Smooth muscle cell (in vitro differentiated cells): ENCODE data around the gene XRRA1. TPM values are rescaled to one million over a fixed set of nuclear protein-coding genes. Genes with fewer than 3 reads are reported as not detected.

Experiments
- DNase-seq: peaks from one replicate; lab custom pipeline; 2025; ENCODE audit not compliant: unreplicated experiment; lab: John Stamatoyannopoulos, UW
- H2AFZ ChIP-seq: fragments of 200-600 bp; sonication (generic); 2 replicates; pipeline ENCODE4 v1.6.0; 2016; ENCODE audit warnings: antibody characterized with exemption, low read depth, mild to moderate bottlenecking
- H3F3A ChIP-seq: fragments of 200-600 bp; sonication (generic); 2 replicates; pipeline ENCODE4 v1.6.0; 2017; ENCODE audit warnings: antibody characterized with exemption, low read depth
- H3K27ac ChIP-seq: fragments of 200-600 bp; sonication (generic); 2 replicates; pipeline ENCODE4 v1.5.1; 2016; ENCODE audit warnings: low read depth, mild to moderate bottlenecking
- H3K27me3 ChIP-seq: fragments of 200-600 bp; sonication (generic); 2 replicates; pipeline ENCODE4 v1.6.1; 2016; ENCODE audit warnings: low read depth, mild to moderate bottlenecking
- H3K36me3 ChIP-seq: fragments of 200-600 bp; sonication (generic); 2 replicates; pipeline ENCODE4 v1.5.1; 2016; ENCODE audit warnings: low read depth
- H3K4me1 ChIP-seq: fragments of 200-600 bp; sonication (generic); 2 replicates; pipeline ENCODE4 v1.5.1; 2016; ENCODE audit warnings: low read depth
- H3K4me2 ChIP-seq: fragments of 200-600 bp; sonication (generic); 2 replicates; pipeline ENCODE4 v1.6.0; 2016; ENCODE audit warnings: mild to moderate bottlenecking
- H3K4me3 ChIP-seq: fragments of 200-600 bp; sonication (generic); 2 replicates; pipeline ENCODE4 v1.5.1; 2016; ENCODE audit warnings: mild to moderate bottlenecking
- H3K79me2 ChIP-seq: fragments of 200-600 bp; sonication (generic); 2 replicates; pipeline ENCODE4 v1.6.0; 2016; ENCODE audit warnings: low read depth, mild to moderate bottlenecking
- H3K9ac ChIP-seq: fragments of 200-600 bp; sonication (generic); 2 replicates; pipeline ENCODE4 v1.6.0; 2016; ENCODE audit warnings: low read depth
- H3K9me3 ChIP-seq: fragments of 200-600 bp; sonication (generic); replicated peaks from 2 replicates; pipeline ENCODE4 v1.5.1; 2016; ENCODE audit warnings: low read depth
- H4K20me1 ChIP-seq: fragments of 200-600 bp; sonication (generic); 2 replicates; pipeline ENCODE4 v1.6.0; 2016; ENCODE audit warnings: low read depth
- WGBS: methylation state at CpG from one replicate; pipeline ENCODE4 v1.1.7; 2016; ENCODE audit warnings: low lambda C conversion rate; 5-methylcytosine and 5-hydroxymethylcytosine counted together
- polyA plus RNA-seq: library from polyadenylated mRNA; unstranded; fragments of >200 nt; fragmentation: Nextera tagmentation; extraction: Ambion mirVana; gene quantifications from 2 replicates; pipeline ENCODE4 v1.2.1, GENCODE V29; 2016
- total RNA-seq: library from RNA; depleted of rRNA; stranded (reverse); fragments of >200 nt; gene quantifications from 2 replicates; pipeline ENCODE4 v1.2.3, GENCODE V29; 2014
- TF ChIP-seq, protein P1 (sequence below): fragments of 200-600 bp; sonication (generic); IDR thresholded peaks from 2 replicates; pipeline ENCODE4 v1.5.1; 2017; ENCODE audit warnings: borderline replicate concordance, mild to moderate bottlenecking, antibody characterized with exemption; ENCODE audit not compliant: insufficient read depth, poor library complexity, severe bottlenecking

The XRRA1 gene
- total and polyA plus RNA-seq, 2 experiments from 2014 or later, result 3.8 to 9.4 TPM

DNA sequence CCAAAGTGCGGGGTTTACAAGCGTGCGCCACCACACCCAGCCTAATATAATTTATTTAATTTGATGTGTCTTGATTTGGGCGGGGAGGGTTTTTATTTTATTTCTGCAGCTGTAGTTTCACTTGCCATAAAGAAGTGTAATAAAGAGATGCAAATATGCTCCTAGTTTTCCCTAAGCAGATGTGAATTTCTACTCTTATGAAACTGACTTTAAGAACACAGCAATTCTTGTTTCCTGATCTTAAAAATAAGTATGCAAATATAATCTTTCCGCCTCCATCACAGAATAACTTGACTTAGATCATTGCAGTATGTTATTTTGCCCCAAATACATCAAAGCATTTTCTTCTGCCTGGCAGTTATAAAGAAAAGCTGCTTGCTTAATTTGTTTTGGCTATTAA lies 4.6 kb upstream of the XRRA1 start:
- Histone ChIP-seq H3K9me3 (no peaks in the 10 kb centered on the region), H4K20me1 (peaks cover 85% of the 10 kb centered on the region), H3K4me3 (no peak overlapping the region), H3K4me2 (no peak overlapping the region), H3K27me3 (no peaks in the 10 kb centered on the region), H3K4me1 (peaks cover 23% of the 10 kb centered on the region), H3K9ac (no peak overlapping the region), H3K79me2 (peaks cover 91% of the 10 kb centered on the region), H3K36me3 (peaks cover 3% of the 10 kb centered on the region), H3K27ac (no peak overlapping the region), H3F3A (peaks cover 4% of the 10 kb centered on the region), H2AFZ (no peak overlapping the region)
- WGBS, result over 99% methylated on average over 5 of the region's 5 CpGs
- DNase-seq, result no peak
- TF ChIP-seq, protein P1, sequence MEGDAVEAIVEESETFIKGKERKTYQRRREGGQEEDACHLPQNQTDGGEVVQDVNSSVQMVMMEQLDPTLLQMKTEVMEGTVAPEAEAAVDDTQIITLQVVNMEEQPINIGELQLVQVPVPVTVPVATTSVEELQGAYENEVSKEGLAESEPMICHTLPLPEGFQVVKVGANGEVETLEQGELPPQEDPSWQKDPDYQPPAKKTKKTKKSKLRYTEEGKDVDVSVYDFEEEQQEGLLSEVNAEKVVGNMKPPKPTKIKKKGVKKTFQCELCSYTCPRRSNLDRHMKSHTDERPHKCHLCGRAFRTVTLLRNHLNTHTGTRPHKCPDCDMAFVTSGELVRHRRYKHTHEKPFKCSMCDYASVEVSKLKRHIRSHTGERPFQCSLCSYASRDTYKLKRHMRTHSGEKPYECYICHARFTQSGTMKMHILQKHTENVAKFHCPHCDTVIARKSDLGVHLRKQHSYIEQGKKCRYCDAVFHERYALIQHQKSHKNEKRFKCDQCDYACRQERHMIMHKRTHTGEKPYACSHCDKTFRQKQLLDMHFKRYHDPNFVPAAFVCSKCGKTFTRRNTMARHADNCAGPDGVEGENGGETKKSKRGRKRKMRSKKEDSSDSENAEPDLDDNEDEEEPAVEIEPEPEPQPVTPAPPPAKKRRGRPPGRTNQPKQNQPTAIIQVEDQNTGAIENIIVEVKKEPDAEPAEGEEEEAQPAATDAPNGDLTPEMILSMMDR, result no peak

- DNase-seq, result no peak
- H3K27ac ChIP-seq, result no peak overlapping the region
- H3K9me3 ChIP-seq, result no peaks in the 10 kb centered on the region
- TF ChIP-seq, protein P1, result no peak
- peaks cover 4% of the 10 kb centered on the region for H3F3A ChIP-seq
- no peak overlapping the region for H3K4me2 ChIP-seq
- H3K4me1 ChIP-seq, result peaks cover 28% of the 10 kb centered on the region
- no peak overlapping the region for H2AFZ ChIP-seq
- H3K27me3 ChIP-seq, result no peaks in the 10 kb centered on the region
- H3K79me2 ChIP-seq, result peaks cover 90% of the 10 kb centered on the region
- no peak overlapping the region for H3K9ac ChIP-seq
- WGBS, result 87% methylated on average over 2 of the region's 2 CpGs
- H3K36me3 ChIP-seq, result peaks cover 3% of the 10 kb centered on the region
- no peak overlapping the region for H3K4me3 ChIP-seq
- peaks cover 78% of the 10 kb centered on the region for H4K20me1 ChIP-seq
Measured at GRCh38 chr11:74952752-74953151, 3.9 kb upstream of the XRRA1 start.

GRCh38 chr11:74951226-74951625 lies 2.3 kb upstream of the XRRA1 start:
- peak overlapping the region; percentile 97 for H3K4me2 ChIP-seq
- no peak overlapping the region for H3K4me3 ChIP-seq

More at GRCh38 chr11:74951226-74951625, 2.3 kb upstream of the XRRA1 start:
- Histone ChIP-seq H3K36me3 (peaks cover 3% of the 10 kb centered on the region), H3K9ac (no peak overlapping the region), H3F3A (peaks cover 4% of the 10 kb centered on the region), H3K79me2 (peaks cover 75% of the 10 kb centered on the region), H2AFZ (no peak overlapping the region), H3K27me3 (no peaks in the 10 kb centered on the region), H3K4me1 (peaks cover 23% of the 10 kb centered on the region), H4K20me1 (peaks cover 63% of the 10 kb centered on the region), H3K9me3 (no peaks in the 10 kb centered on the region), H3K27ac (no peak overlapping the region)
- 97% methylated on average over 8 of the region's 8 CpGs for WGBS
- TF ChIP-seq, protein P1, result no peak
- DNase-seq, result no peak
